KMS-11 (cell line): ENCODE data around the gene COL6A5.

Source experiments
- H2AFZ ChIP-seq: fragments of 200-600 bp; sonication (generic); 2 replicates; pipeline ENCODE4 v1.6.1; 2016; ENCODE audit warnings: antibody characterized with exemption, mixed run types, low read depth
- H3K27ac ChIP-seq: fragments of 200-600 bp; sonication (generic); 2 replicates; pipeline ENCODE4 v1.6.1; 2016; ENCODE audit warnings: mild to moderate bottlenecking, mixed run types
- H3K27me3 ChIP-seq: fragments of 200-600 bp; sonication (generic); 2 replicates; pipeline ENCODE4 v1.6.1; 2017; ENCODE audit warnings: mild to moderate bottlenecking, low read depth, mixed run types, moderate library complexity; ENCODE audit not compliant: insufficient read depth
- H3K36me3 ChIP-seq: fragments of 200-600 bp; sonication (generic); 2 replicates; pipeline ENCODE4 v1.6.1; 2017; ENCODE audit warnings: mild to moderate bottlenecking, mixed run types; ENCODE audit not compliant: insufficient read depth
- H3K4me1 ChIP-seq: fragments of 200-600 bp; sonication (generic); 2 replicates; pipeline ENCODE4 v1.6.1; 2016; ENCODE audit warnings: mild to moderate bottlenecking, low read depth, mixed run types; ENCODE audit not compliant: poor library complexity, severe bottlenecking
- H3K4me2 ChIP-seq: fragments of 200-600 bp; sonication (generic); 2 replicates; pipeline ENCODE4 v1.7.0; 2016; ENCODE audit warnings: mild to moderate bottlenecking, mixed run types
- H3K4me3 ChIP-seq: fragments of 200-600 bp; sonication (generic); IDR thresholded peaks from 2 replicates; pipeline ENCODE4 v1.6.1; 2017; ENCODE audit warnings: low read depth, low read length, mixed read lengths; ENCODE audit not compliant: insufficient read depth
- H3K79me2 ChIP-seq: fragments of 200-600 bp; sonication (generic); 2 replicates; pipeline ENCODE4 v1.6.1; 2016; ENCODE audit warnings: low read depth, mixed run types; ENCODE audit not compliant: insufficient read depth
- H3K9ac ChIP-seq: fragments of 200-600 bp; sonication (generic); 2 replicates; pipeline ENCODE4 v1.6.1; 2016; ENCODE audit warnings: mild to moderate bottlenecking, mixed run types
- H4K20me1 ChIP-seq: fragments of 200-600 bp; sonication (generic); 2 replicates; pipeline ENCODE4 v1.6.1; 2016; ENCODE audit warnings: mild to moderate bottlenecking, mixed run types; ENCODE audit not compliant: insufficient read depth
- CTCF ChIP-seq: fragments of 200-600 bp; sonication (generic); conservative IDR thresholded peaks from 2 replicates; pipeline ENCODE4 v1.6.1; 2017; ENCODE audit warnings: low read depth, mild to moderate bottlenecking, antibody characterized with exemption, low read length, moderate library complexity, mixed read lengths

Gene COL6A5

GRCh38 chr3:130345487-130346079 lies at the start of gene COL6A5:
COL6A5 (plus strand) TSS chr3:130345672; CDS start chr3:130373639, 27,967 bp downstream.
- no peak within 1 kb of the TSS for H3K4me3 ChIP-seq

GRCh38 chr3:130299531-130299930 lies 45.9 kb upstream of the COL6A5 start:
- no peaks in the 10 kb centered on the region for H3K36me3 ChIP-seq
- H2AFZ ChIP-seq = no peak overlapping the region
- no peak for TF ChIP-seq CTCF
- H3K4me3 ChIP-seq = no peak overlapping the region
- H3K4me1 ChIP-seq = no peaks in the 10 kb centered on the region
- H3K27ac ChIP-seq = no peak overlapping the region
- H3K27me3 ChIP-seq = no peaks in the 10 kb centered on the region
- no peaks in the 10 kb centered on the region for H3K79me2 ChIP-seq
- no peak overlapping the region for H3K4me2 ChIP-seq
- no peaks in the 10 kb centered on the region for H4K20me1 ChIP-seq
- no peak overlapping the region for H3K9ac ChIP-seq

More at GRCh38 chr3:130345487-130346079, at the start of gene COL6A5:
- H3K4me1 ChIP-seq = no peaks in the 10 kb centered on the region
- no peaks in the 10 kb centered on the region for H4K20me1 ChIP-seq
- no peak within 1 kb of the TSS for H3K27ac ChIP-seq
- no peak within 1 kb of the TSS for H3K4me2 ChIP-seq
- no peaks in the 10 kb centered on the region for H3K27me3 ChIP-seq
- no peak within 1 kb of the TSS for H2AFZ ChIP-seq
- no peaks in the 10 kb centered on the region for H3K79me2 ChIP-seq
- H3K36me3 ChIP-seq = no peaks in the 10 kb centered on the region
- H3K9ac ChIP-seq = no peak within 1 kb of the TSS
- no peak for TF ChIP-seq CTCF

- no peaks in the 10 kb centered on the region for H3K27me3 ChIP-seq
- H4K20me1 ChIP-seq = no peaks in the 10 kb centered on the region
- no peak overlapping the region for H3K4me2 ChIP-seq
- no peak overlapping the region for H3K27ac ChIP-seq
- no peak overlapping the region for H3K4me3 ChIP-seq
- no peak for TF ChIP-seq CTCF
- no peaks in the 10 kb centered on the region for H3K4me1 ChIP-seq
- H3K79me2 ChIP-seq = no peaks in the 10 kb centered on the region
- no peaks in the 10 kb centered on the region for H3K36me3 ChIP-seq
- H2AFZ ChIP-seq = no peak overlapping the region
- H3K9ac ChIP-seq = no peak overlapping the region
These were observed 44.6 kb upstream of the COL6A5 start for GRCh38 chr3:130300888-130301287.

- no peaks in the 10 kb centered on the region for H3K4me1 ChIP-seq
These were observed 35.4 kb upstream of the COL6A5 start for GRCh38 chr3:130310109-130310508.

More at GRCh38 chr3:130310109-130310508, 35.4 kb upstream of the COL6A5 start:
- TF ChIP-seq CTCF = no peak
- Histone ChIP-seq H3K79me2 (no peaks in the 10 kb centered on the region), H4K20me1 (no peaks in the 10 kb centered on the region), H3K36me3 (no peaks in the 10 kb centered on the region), H3K27me3 (no peaks in the 10 kb centered on the region), H3K4me3 (no peak overlapping the region), H3K27ac (no peak overlapping the region), H2AFZ (no peak overlapping the region), H3K9ac (no peak overlapping the region), H3K4me2 (no peak overlapping the region)
